NT2/D1 (cell line): Measurements from ENCODE around the gene MFN1.

ENCODE experiments used
- SUZ12 ChIP-seq: IDR thresholded peaks from 2 replicates; pipeline ENCODE4 v1.6.1; 2011; ENCODE audit not compliant: insufficient read length, insufficient read depth; ENCODE audit errors: extremely low read depth
- YY1 ChIP-seq: IDR thresholded peaks from 2 replicates; pipeline ENCODE4 v1.6.1; 2011; ENCODE audit not compliant: insufficient read length, insufficient read depth
- ZNF274 ChIP-seq: IDR thresholded peaks from 2 replicates; pipeline ENCODE4 v1.6.1; 2011; ENCODE audit warnings: mild to moderate bottlenecking, low read depth, low read length

- TF ChIP-seq YY1 (no peak), SUZ12 (no peak), ZNF274 (no peak)
Observed at GRCh38 chr3:179301645-179302044, 45.9 kb upstream of the MFN1 start.
